ENCODE results near the gene PPCS. TPM values are rescaled to one million over a fixed set of nuclear protein-coding genes. Genes with fewer than 3 reads are reported as not detected.
"Not testable (repeated sequence)": the region's sequence is repeated elsewhere in the genome, so short reads cannot be mapped to it uniquely, and the experiment has no call there.

The PPCS gene
- total RNA-seq, 1 donor from 2014 or later: 40.0 TPM

GRCh38 chr1:42479621-42480020 is 23.3 kb downstream of the PPCS start:
- no peaks in the 10 kb centered on the region for H3K4me1 Mint-ChIP-seq
- no peaks in the 10 kb centered on the region for H3K9me3 Mint-ChIP-seq
- TF ChIP-seq CTCF (IDR thresholded peaks at IDR 0.05; ENCODE audit: unreplicated experiment): no peak
- no peak for DNase-seq (ENCODE audit: low spot score in 2 of 2, unreplicated experiment in 2 of 2)
- H3K27ac Mint-ChIP-seq: no peak overlapping the region
- no peak overlapping the region for H3K4me3 Mint-ChIP-seq
- H3K36me3 Mint-ChIP-seq: peaks cover 1% of the 10 kb centered on the region
- H3K27me3 Mint-ChIP-seq (ENCODE audit: low read depth): no peaks in the 10 kb centered on the region

DNA sequence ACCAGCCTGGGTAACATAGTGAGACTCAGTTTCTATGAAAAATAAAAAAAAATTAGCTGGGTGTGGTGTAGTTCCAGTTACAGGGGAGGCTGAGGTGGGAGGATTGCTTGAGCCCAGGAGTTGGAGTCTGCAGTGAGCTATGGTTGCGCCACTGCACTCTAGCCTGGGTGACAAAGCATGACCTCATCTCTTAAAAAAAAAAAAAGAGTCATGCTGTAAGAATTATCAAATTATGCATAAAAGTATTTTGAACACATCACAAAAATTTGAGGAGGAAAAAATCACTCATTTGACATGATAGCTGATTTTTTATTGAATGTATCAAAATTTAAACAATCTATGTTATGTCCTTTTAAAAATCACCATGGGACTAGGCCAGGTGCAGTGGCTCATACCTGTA is 24.6 kb downstream of the PPCS start:
- H3K4me1 Mint-ChIP-seq: no peaks in the 10 kb centered on the region
- no peaks in the 10 kb centered on the region for H3K27me3 Mint-ChIP-seq (ENCODE audit: low read depth)
- no peak for TF ChIP-seq CTCF (IDR thresholded peaks at IDR 0.05; ENCODE audit: unreplicated experiment)
- H3K36me3 Mint-ChIP-seq: peaks cover 1% of the 10 kb centered on the region
- no peak overlapping the region for H3K4me3 Mint-ChIP-seq
- H3K27ac Mint-ChIP-seq: no peak overlapping the region
- no peak for DNase-seq (ENCODE audit: low spot score in 2 of 2, unreplicated experiment in 2 of 2)
- H3K9me3 Mint-ChIP-seq: no peaks in the 10 kb centered on the region

DNA sequence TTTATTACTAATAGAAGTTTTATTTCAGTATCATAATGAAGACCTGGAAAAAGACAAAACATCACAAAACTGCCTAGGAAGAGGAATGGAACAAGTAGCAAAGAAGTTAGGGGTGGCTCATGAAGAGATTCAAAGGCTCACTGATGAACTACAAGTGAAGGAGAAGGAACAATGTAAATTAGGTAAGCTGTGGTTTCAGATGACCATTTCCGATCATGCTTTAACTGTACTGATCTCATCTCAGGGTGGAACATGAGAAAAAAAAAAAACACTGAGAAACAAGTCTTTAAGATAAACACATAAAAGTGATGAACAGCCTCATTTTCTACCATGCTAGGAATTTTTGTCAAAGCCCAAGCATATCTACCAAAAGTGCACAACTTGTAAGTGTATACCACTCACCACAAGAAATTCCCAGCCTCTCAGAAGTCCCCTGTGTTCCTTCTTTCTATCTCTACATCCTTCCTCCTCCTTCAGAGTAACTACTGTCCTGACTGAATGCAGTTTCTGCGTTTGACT is 26.4 kb downstream of the PPCS start:
- TF ChIP-seq CTCF (IDR thresholded peaks at IDR 0.05; ENCODE audit: unreplicated experiment): no peak

GRCh38 chr1:42484382-42484781 is 28.0 kb downstream of the PPCS start:
- no peaks in the 10 kb centered on the region for H3K27me3 Mint-ChIP-seq (ENCODE audit: low read depth)
- no peaks in the 10 kb centered on the region for H3K9me3 Mint-ChIP-seq
- no peaks in the 10 kb centered on the region for H3K4me1 Mint-ChIP-seq
- no peak overlapping the region for H3K27ac Mint-ChIP-seq
- no peak for TF ChIP-seq CTCF (IDR thresholded peaks at IDR 0.05; ENCODE audit: unreplicated experiment)
- H3K4me3 Mint-ChIP-seq: no peak overlapping the region
- no peak for DNase-seq (ENCODE audit: low spot score in 2 of 2, unreplicated experiment in 2 of 2)
- peaks cover 1% of the 10 kb centered on the region for H3K36me3 Mint-ChIP-seq

More for the DNA sequence above, 26.4 kb downstream of the PPCS start:
- no peaks in the 10 kb centered on the region for H3K9me3 Mint-ChIP-seq
- H3K27me3 Mint-ChIP-seq (ENCODE audit: low read depth): no peaks in the 10 kb centered on the region
- no peak overlapping the region for H3K27ac Mint-ChIP-seq
- H3K4me3 Mint-ChIP-seq: no peak overlapping the region
- peaks cover 1% of the 10 kb centered on the region for H3K36me3 Mint-ChIP-seq
- no peaks in the 10 kb centered on the region for H3K4me1 Mint-ChIP-seq
- DNase-seq (ENCODE audit: low spot score in 2 of 2, unreplicated experiment in 2 of 2): no peak

DNA sequence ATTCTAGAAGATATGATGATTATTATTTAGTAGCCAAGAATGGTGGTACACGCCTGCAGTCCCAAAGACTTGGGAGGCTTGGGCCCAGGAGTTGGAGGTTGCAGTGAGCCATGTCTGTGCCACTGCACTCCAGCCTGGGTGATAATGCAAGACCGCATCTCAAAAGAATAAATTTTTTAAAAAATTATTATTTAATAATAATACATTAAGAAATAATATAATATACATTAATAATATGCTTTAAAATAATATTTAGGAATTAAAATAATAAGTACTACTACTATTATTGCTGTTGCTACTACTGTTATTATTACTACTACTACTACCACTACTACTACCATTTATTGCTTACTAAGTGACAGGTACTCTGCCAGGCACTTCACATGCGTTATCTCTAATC is 33.9 kb downstream of the PPCS start:
- TF ChIP-seq CTCF (IDR thresholded peaks at IDR 0.05; ENCODE audit: unreplicated experiment): no peak
- Mint-ChIP-seq H3K4me3 (no peak overlapping the region), H3K36me3 (peaks cover 9% of the 10 kb centered on the region), H3K9me3 (peaks cover 4% of the 10 kb centered on the region), H3K4me1 (no peaks in the 10 kb centered on the region), H3K27me3 (ENCODE audit: low read depth) (no peaks in the 10 kb centered on the region), H3K27ac (no peak overlapping the region)
- no peak for DNase-seq (ENCODE audit: low spot score in 2 of 2, unreplicated experiment in 2 of 2)

DNA sequence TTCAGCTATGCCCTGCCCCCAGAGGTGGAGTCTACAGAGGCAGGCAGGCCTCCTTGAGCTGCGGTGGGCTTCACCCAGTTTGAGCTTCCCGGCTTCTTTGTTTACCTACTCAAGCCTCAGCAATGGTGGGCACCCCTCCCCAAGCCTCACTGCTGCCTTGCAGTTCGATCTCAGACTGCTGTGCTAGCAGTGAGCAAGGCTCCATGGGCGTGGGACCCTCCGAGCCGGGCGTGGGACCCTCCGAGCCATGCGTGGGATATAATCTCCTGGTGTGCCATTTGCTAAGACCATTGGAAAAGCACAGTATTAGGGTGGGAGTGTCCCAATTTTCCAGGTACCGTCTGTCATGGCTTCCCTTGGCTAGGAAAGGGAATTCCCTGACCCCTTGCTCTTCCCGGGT is 45.7 kb downstream of the PPCS start:
- H3K27me3 Mint-ChIP-seq (ENCODE audit: low read depth); H3K4me3 Mint-ChIP-seq; H3K4me1 Mint-ChIP-seq; H3K27ac Mint-ChIP-seq; DNase-seq (ENCODE audit: low spot score in 2 of 2, unreplicated experiment in 2 of 2): not testable (repeated sequence)
- Mint-ChIP-seq H3K9me3 (peaks cover 37% of the 10 kb centered on the region), H3K36me3 (peaks cover 45% of the 10 kb centered on the region)

All from mesothelial cell of epicardium (in vitro differentiated cells).